GM11168 (cell line): ENCODE results near the gene DUSP22.
"Not testable (repeated sequence)": the region's sequence is repeated elsewhere in the genome, so short reads cannot be mapped to it uniquely, and the experiment has no call there.

Source experiments
- in situ Hi-C: fragments of 300-500 bp; cut with MboI; formaldehyde crosslinking; loops from one replicate; pipeline ENCODE4 v1.12.0; 2022; ENCODE audit warnings: low sequenced_read_pairs; ENCODE audit not compliant: unreplicated experiment

The DUSP22 gene

DNA sequence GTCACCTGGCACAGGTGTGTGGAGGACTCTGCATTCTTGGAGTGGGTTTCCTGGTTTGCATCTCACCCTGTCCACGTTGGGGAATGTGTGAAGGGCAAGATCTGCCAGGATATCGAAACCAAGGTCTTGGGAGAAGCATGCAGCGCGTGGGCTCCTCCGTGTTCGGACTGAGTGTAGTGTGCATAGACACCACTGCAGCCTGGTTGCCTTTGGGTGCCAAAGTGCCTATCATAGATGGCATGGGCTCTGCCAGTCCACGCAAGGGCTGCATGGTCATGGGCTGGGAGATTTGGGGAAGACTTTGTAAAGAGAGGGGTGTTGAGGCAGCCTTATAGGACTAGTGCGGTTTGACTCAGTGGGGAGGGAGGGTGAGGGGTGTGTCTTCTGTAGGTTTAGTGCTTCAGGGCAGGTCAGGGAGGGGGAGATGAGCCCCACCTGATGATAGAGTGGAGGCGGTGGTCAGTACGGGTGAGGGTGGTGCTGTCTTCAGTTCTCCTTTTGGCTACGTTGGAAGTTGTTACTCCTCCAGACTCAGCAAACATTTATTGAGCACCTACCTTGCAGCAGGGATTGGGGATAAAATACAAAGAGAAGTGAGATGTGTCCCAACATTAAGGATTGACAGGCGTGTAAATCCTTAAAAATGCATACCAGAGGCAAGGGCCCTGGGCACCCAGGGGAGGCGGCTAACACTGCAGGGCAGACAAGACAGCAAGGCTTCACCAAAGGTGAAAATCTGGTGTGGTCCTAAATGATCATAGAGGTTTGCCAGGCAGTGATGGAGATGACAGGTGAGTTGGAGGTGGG is 28.3 kb downstream of the DUSP22 start:
- in situ Hi-C loops = no loop called here

GRCh38 chr6:321158-321438 is 28.8 kb downstream of the DUSP22 start:
- in situ Hi-C loops = no loop called here

DNA sequence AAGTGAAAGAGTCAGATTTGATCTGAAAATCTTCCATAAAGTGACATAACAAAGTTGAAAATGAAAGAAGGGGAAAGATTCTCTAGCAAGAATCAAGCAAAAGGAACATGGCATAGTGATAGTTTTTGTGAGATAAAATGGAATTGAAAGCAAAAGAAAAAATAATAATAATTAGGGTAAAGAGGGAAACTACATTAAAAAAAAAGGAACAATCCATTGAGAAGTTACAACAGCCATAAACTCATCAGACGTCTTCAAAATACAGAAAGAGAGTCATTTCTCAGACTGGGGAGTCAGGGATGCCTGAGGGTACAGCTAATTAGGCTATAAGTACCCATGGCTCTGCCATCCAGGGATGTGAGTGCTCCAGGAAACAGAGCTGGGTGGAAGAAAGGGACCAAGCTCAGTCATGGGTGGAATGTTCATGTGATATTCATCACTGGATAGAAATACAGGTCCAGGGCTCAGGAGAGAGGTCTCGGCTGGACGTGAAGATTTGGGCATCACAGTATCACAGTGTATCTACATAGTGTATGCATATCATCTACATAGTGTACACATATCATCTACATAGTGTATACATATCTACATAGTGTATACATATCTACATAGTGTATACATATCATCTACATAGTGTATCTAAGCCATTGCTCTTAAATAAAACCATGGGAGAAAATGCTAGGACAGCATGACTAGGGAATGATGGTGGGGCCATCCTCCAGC is 29.4 kb downstream of the DUSP22 start:
- in situ Hi-C loops = no loop called here

DNA sequence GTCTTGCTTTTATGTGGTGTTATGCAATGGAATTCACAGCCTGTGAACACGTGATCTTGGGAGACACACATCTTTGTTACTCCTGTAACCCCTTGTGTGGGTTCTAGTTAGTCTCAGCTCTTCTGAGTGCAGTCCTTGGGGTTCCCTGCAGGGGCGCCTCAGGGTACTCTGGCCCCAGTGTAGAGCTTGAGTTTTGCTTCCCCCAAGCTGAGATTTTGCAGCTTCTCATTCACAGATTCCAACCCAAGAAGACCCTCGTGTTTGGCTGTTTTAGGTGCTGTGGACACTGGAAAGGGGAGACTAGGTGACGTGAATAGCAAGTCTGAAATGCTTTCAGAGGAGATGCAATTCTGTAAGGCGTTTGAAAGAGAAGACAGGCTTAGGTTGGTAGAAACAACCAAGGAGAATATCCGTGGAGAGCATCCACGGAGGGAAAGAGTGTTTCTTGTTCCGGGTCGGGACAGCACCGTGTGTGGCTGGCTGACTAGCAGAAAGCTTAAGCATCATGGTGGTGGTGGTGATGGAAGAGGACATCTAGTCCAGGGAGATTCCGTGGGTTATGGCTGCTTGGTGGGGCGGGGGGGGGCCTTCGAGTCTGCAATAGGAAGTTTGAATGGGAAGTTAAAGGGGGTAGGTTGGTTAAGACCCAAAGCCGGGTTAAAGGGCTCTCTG is 30.1 kb downstream of the DUSP22 start:
- in situ Hi-C loops = no loop called here

- in situ Hi-C loops = no loop called here
Observed at GRCh38 chr6:322940-323729, 30.8 kb downstream of the DUSP22 start.

GRCh38 chr6:323730-324088 is 31.4 kb downstream of the DUSP22 start:
- in situ Hi-C loops = no loop called here

GRCh38 chr6:324116-324728 is 31.9 kb downstream of the DUSP22 start:
- in situ Hi-C loops = no loop called here

DNA sequence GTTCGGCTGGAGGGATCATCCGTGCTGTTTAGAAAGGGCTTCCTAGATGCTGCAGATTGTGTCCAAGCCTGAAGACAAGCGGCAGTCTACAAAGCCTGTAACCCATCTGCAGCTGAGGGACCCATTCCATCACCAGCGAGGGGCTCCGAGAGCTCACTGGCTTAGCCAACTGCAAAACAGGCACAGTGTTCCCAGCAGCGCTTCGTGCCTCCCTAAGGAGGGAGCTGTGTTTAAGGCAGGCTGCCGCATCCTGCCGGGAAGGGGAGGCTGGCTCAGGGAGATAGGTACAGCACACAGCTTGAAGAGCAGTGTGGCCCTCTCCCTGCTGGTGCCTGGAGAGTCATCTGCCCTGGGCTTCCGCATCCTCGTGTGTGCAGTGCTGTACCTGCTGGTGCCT is 32.4 kb downstream of the DUSP22 start:
- in situ Hi-C loops = no loop called here

GRCh38 chr6:325161-325860 is 33.0 kb downstream of the DUSP22 start:
- in situ Hi-C loops = not testable (repeated sequence)

DNA sequence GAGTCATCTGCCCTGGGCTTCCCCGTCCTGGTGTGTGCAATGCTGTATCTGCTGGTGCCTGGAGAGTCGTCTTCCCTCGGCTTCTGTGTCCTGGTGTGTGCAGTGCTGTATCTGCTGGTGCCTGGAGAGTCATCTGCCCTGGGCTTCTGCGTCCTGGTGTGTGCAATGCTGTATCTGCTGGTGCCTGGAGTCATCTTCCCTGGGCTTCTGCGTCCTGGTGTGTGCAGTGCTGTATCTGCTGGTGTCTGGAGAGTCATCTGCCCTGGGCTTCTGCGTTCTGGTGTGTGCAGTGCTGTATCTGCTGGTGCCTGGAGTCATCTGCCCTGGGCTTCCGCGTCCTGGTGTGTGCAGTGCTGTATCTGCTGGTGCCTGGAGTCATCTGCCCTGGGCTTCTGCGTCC is 33.8 kb downstream of the DUSP22 start:
- in situ Hi-C loops = not testable (repeated sequence)

DNA sequence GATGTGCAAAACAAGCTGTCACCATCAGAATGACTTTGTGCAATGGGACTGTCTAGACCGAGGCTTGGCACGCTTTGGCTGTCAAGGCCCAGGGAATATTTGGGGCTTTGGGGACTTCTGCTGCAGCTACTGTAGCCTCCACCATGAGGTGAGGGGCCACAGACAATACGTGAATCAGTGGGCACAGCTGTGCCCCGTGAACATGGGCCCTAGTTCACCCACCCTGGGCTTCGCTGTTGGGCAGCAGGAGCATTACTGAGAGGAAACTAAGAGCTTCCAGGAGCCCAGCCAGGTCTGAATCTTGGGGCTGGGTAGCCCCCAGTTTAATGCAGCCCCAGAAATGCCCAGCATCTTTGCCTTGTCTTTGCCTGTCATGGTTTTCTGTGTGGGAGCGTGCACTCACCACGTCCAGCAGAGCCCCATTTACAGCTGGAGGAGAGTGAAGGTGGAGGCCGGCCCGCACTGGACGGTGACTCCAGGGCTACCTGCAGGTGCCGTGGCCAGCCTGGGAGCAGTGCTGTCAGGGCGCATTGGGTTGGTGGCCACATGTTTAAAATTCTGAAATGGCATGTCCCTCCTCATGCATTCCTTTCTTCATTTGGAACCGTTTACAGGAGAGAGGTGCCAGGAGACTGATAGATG is 34.7 kb downstream of the DUSP22 start:
- in situ Hi-C loops = no loop called here

- in situ Hi-C loops = no loop called here
Observed at GRCh38 chr6:327538-328116, 35.3 kb downstream of the DUSP22 start.

DNA sequence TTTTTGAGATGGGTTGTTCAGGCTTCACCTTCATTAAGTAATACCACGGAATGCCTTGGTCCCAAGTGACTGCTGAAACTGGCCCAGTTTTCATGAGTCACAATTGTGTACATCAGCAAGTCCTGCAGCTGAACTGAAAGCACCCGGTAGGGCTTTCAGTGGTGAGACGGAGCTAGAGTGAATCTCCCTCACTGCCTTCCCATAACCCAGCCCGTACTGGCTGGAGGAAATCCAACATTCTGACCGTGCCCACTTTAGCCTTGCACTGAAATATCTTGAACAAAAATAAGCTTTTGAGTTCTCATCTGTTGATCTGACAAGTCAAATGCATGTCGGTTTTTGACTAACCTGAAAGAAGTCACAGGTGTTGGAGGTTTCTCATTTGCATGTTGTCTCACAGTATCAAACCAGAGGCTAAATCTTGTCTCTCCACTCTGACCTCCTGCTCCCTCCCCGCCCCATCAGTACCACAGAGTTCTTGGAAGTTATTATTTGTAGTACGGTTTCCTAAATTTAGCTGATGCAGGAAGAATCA is 35.9 kb downstream of the DUSP22 start:
- in situ Hi-C loops = no loop called here

DNA sequence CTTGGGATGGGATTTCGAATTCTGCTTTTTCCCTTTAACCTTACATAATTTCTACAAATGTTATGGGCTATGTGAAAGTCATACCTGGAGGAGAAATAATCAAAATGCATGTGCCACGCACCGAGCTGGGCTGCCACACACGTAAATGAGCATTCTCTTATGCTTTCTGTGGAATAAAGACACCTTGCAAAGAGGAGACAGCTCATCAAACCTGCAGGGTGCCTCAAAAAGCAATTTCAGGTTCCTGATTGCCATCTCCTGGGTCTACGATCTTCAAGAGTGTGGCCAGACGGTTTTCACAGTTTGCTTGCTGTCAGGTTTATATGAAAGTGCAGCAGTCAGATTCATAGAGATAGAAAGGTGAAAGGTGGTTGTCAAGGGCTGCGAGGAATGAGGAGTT is 36.6 kb downstream of the DUSP22 start:
- in situ Hi-C loops = no loop called here

GRCh38 chr6:329888-330691 is 37.8 kb downstream of the DUSP22 start:
- in situ Hi-C loops = no loop called here

DNA sequence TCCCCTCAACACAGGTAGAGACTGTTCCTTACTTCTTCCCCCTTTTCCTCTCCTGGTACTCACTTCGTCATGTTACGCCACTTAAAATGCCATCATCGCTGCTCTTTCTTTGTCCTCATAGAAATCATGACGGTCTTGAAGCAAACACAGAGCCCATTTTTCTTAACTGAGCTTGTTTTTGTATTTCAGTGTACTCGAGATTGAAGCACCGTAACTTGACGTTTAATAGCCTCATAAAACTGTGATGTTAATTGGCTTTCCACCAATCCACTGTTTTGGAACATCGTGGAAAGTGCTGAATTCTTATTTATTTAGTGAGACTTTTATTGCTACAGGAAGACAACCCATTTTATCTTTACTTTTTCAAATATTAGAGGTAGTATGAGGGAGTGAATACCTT is 38.7 kb downstream of the DUSP22 start:
- in situ Hi-C loops = no loop called here

DNA sequence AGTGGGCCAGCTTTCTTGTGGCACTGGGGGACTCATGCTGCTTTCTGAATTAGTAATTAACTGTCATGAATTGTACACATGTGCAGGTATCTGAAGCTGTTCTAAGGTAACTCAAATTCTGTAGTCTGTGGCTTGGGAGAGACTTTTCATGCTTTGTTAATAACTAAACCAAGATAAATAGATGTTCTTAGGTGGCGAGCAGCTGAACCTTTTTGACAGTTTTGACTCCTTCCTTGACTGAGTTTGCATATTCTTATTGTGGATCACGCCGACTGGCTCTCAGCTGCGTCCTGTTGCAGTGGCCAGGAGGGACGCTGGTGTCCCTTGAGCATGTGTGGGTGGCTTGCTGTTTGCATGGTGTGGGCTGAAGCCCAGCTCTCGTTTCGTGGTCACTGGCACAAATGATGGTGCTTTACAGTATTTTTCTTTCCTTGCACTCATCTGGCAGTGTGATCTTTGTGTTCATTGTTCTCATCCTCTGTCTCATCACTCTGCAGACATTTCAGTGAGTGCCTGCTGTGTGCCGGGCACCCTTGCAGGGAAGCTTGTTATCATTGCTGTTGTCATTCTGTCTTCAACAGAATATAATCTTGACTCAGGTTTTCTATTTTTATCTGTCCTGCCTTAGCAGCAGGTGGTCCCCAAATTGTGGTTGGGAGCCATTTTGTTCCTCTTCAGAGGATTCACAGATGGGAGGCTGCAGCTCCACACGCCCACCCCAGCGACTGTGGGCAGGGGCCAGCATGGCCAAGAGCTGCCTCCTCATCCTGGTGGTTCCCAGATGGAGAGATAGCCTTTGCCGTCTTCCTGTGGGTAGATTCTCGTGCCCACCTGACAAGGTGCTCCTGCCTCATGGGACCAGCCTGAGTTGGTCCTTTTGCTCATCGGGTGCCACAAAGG is 39.6 kb downstream of the DUSP22 start:
- in situ Hi-C loops = no loop called here
